ENCODE results near the gene CYP2E1. TPM values are rescaled to one million over a fixed set of nuclear protein-coding genes. Genes with fewer than 3 reads are reported as not detected.
"Not testable (repeated sequence)": the region's sequence is repeated elsewhere in the genome, so short reads cannot be mapped to it uniquely, and the experiment has no call there.

CYP2E1 gene
- total RNA-seq, 1 experiment from 2014 or later: not detected

GRCh38 chr10:133523631-133524203, 3.4 kb upstream of the CYP2E1 start:
- in situ Hi-C loops (cut with HindIII; ENCODE audit: low pct_unique_long_range_greater_than_20kb, low sequenced_read_pairs): no loop called here
- DNase-seq (ENCODE audit: low read depth): no peak

- no peak for DNase-seq (ENCODE audit: low read depth)
- in situ Hi-C loops (cut with HindIII; ENCODE audit: low pct_unique_long_range_greater_than_20kb, low sequenced_read_pairs): no loop called here
Measured at GRCh38 chr10:133525444-133525843, 1.7 kb upstream of the CYP2E1 start.

GRCh38 chr10:133527771-133528271, 658 bp downstream of the CYP2E1 start:
- in situ Hi-C loops (cut with HindIII; ENCODE audit: low pct_unique_long_range_greater_than_20kb, low sequenced_read_pairs): no loop called here
- no peak for DNase-seq (ENCODE audit: low read depth)

- in situ Hi-C loops (cut with HindIII; ENCODE audit: low pct_unique_long_range_greater_than_20kb, low sequenced_read_pairs): no loop called here
- DNase-seq (ENCODE audit: low read depth): no peak
Measured at GRCh38 chr10:133528296-133528844, 1.2 kb downstream of the CYP2E1 start.

GRCh38 chr10:133528845-133529575, 1.8 kb downstream of the CYP2E1 start:
- in situ Hi-C loops (cut with HindIII; ENCODE audit: low pct_unique_long_range_greater_than_20kb, low sequenced_read_pairs): no loop called here
- DNase-seq (ENCODE audit: low read depth): no peak

GRCh38 chr10:133529576-133529946, 2.4 kb downstream of the CYP2E1 start:
- DNase-seq (ENCODE audit: low read depth): no peak
- in situ Hi-C loops (cut with HindIII; ENCODE audit: low pct_unique_long_range_greater_than_20kb, low sequenced_read_pairs): no loop called here

- in situ Hi-C loops (cut with HindIII; ENCODE audit: low pct_unique_long_range_greater_than_20kb, low sequenced_read_pairs): no loop called here
- no peak for DNase-seq (ENCODE audit: low read depth)
Measured at GRCh38 chr10:133530506-133530905, 3.3 kb downstream of the CYP2E1 start.

GRCh38 chr10:133532871-133533270, 5.7 kb downstream of the CYP2E1 start:
- no peak for DNase-seq (ENCODE audit: low read depth)
- in situ Hi-C loops (cut with HindIII; ENCODE audit: low pct_unique_long_range_greater_than_20kb, low sequenced_read_pairs): no loop called here

- in situ Hi-C loops (cut with HindIII; ENCODE audit: low pct_unique_long_range_greater_than_20kb, low sequenced_read_pairs): no loop called here
- DNase-seq (ENCODE audit: low read depth): no peak
Measured at GRCh38 chr10:133534417-133534816, 7.3 kb downstream of the CYP2E1 start.

- in situ Hi-C loops (cut with HindIII; ENCODE audit: low pct_unique_long_range_greater_than_20kb, low sequenced_read_pairs): no loop called here
- DNase-seq (ENCODE audit: low read depth): no peak
Measured at GRCh38 chr10:133536198-133536597, 9.0 kb downstream of the CYP2E1 start.

- DNase-seq (ENCODE audit: low read depth): no peak
- in situ Hi-C loops (cut with HindIII; ENCODE audit: low pct_unique_long_range_greater_than_20kb, low sequenced_read_pairs): no loop called here
Measured at GRCh38 chr10:133537546-133538545, 10.7 kb downstream of the CYP2E1 start.

- in situ Hi-C loops (cut with HindIII; ENCODE audit: low pct_unique_long_range_greater_than_20kb, low sequenced_read_pairs); DNase-seq (ENCODE audit: low read depth): not testable (repeated sequence)
Measured at GRCh38 chr10:133541441-133541975, 14.3 kb downstream of the CYP2E1 start.

- in situ Hi-C loops (cut with HindIII; ENCODE audit: low pct_unique_long_range_greater_than_20kb, low sequenced_read_pairs): no loop called here
- no peak for DNase-seq (ENCODE audit: low read depth)
Measured at GRCh38 chr10:133544506-133544905, 17.3 kb downstream of the CYP2E1 start.

- in situ Hi-C loops (cut with HindIII; ENCODE audit: low pct_unique_long_range_greater_than_20kb, low sequenced_read_pairs): no loop called here
- no peak for DNase-seq (ENCODE audit: low read depth)
Measured at GRCh38 chr10:133554600-133554999, 27.4 kb downstream of the CYP2E1 start.

- in situ Hi-C loops (cut with HindIII; ENCODE audit: low pct_unique_long_range_greater_than_20kb, low sequenced_read_pairs): no loop called here
- DNase-seq (ENCODE audit: low read depth): no peak
Measured at GRCh38 chr10:133555521-133555920, 28.4 kb downstream of the CYP2E1 start.

- in situ Hi-C loops (cut with HindIII; ENCODE audit: low pct_unique_long_range_greater_than_20kb, low sequenced_read_pairs): no loop called here
- no peak for DNase-seq (ENCODE audit: low read depth)
Measured at GRCh38 chr10:133557381-133557780, 30.2 kb downstream of the CYP2E1 start.

- DNase-seq (ENCODE audit: low read depth): no peak
- in situ Hi-C loops (cut with HindIII; ENCODE audit: low pct_unique_long_range_greater_than_20kb, low sequenced_read_pairs): no loop called here
Measured at GRCh38 chr10:133559216-133559615, 32.1 kb downstream of the CYP2E1 start.

- DNase-seq (ENCODE audit: low read depth): no peak
- in situ Hi-C loops (cut with HindIII; ENCODE audit: low pct_unique_long_range_greater_than_20kb, low sequenced_read_pairs): no loop called here
Measured at GRCh38 chr10:133564816-133565215, 37.7 kb downstream of the CYP2E1 start.

Data from Caki2 (cell line).